ENCODE results near the gene POTEE.
"Not testable (repeated sequence)": the region's sequence is repeated elsewhere in the genome, so short reads cannot be mapped to it uniquely, and the experiment has no call there.

POTEE gene

DNA sequence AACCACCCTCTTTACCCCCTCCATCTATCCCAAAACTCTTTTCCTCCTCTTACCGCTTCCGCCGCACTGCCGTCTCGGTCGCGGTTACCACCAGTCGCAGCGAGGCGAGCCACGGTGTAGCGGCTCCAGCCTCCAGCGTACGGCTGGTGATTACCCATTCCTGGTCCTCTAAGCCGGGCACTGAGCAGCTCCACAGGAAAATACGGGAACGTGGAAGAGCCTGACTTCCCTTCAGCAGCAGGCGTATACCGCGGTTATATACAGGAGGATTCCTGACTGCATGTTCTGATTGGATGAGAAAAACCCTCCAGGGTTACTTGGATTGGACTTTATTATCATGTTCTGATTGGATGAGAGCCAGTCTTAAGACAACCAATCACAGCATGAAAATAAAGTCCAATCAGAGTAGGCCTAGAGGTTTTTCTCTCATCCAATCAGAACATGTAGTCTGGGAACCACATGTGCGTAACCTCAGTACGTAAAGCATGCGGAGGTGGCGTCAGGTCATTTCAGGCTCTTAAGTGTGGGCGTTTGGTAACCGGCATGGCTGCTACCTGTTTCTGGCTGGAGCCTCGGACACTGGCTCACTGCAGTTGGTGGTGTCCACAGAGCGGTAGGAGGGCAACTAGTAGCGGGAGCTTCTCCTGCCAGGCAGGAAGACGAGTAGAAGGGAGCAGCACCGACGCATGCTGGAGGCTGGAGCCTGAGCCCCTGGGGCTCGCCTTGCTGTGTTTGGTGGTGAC is at the start of gene POTEE:
Gene POTEE, plus strand, starts transcription at position 507 of the 743 bp plus-strand sequence. CDS start 8,867 bp downstream, outside the sequence.
- not testable (repeated sequence) for DNase-seq

- DNase-seq = not testable (repeated sequence)
Measured at GRCh38 chr2:131165562-131165961, 43.8 kb upstream of the POTEE start.

- no peak for DNase-seq
Measured at GRCh38 chr2:131168538-131168937, 40.8 kb upstream of the POTEE start.

GRCh38 chr2:131178050-131178449 is 31.3 kb upstream of the POTEE start:
- DNase-seq = not testable (repeated sequence)

GRCh38 chr2:131178721-131179418 is 30.5 kb upstream of the POTEE start:
- not testable (repeated sequence) for DNase-seq

- not testable (repeated sequence) for DNase-seq
Measured at GRCh38 chr2:131181451-131181850, 27.9 kb upstream of the POTEE start.

- not testable (repeated sequence) for DNase-seq
Measured at GRCh38 chr2:131193421-131193820, 15.9 kb upstream of the POTEE start.

GRCh38 chr2:131196186-131196585 is 13.2 kb upstream of the POTEE start:
- DNase-seq = not testable (repeated sequence)

GRCh38 chr2:131201098-131201497 is 8.2 kb upstream of the POTEE start:
- no peak for DNase-seq

DNA sequence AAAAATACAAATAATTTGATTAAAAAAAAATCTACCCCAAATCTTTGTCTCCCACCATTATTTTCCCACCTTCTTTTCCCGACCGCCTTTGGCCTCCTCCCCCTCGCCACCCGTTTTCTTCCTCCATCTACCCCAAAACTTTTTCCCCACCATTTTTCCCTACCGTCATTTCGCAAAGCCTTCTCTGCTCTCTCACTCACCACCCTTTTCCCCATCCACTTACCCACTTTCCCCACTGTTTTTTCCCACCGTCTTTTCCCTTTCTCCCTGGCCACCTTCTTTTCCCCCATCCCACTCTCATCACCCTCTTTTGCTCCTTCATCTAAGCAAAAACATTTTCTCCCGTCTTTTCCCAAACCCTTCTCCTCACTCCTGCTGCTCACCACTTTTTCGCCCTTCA is 1.5 kb upstream of the POTEE start:
- DNase-seq = not testable (repeated sequence)

GRCh38 chr2:131209773-131210104 is 403 bp downstream of the POTEE start:
- not testable (repeated sequence) for DNase-seq

DNA sequence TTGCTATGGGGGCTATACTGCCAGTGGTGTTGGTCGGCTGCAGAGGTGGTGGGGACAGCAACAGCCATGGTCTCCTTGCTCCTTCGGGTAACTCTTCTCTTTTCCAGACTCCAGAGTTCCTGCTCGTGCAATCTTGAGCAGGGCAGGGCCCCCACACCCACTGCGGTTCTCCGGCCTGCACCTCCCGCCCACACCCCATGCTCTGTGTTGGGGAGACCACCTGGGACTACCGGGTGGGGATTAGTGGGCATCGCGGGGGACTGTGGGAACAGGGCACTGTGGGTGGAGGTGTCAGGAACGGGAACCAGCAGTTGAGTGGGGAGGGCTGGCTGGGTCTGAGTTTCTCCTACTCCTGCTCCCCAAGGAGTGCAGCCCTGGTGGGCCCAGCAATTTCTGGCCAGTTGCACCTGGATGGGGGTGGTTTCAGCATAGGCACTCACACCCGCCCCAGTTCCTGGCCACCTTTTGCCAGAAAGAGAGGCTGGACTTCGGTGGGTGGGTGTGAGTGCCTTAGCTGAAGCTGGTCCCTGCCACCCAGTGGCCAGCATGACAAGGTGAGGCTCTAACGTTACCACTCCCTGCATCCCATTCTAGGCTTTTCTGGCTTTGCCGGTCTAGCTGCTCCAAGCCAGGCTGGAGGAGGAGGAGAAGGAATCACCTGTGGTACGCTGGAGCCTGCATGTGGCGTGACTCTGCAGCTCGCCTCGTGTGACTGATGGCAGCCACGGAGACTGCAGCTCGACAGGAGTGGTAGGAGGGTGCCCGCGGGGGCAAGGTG is 1.3 kb downstream of the POTEE start:
- not testable (repeated sequence) for DNase-seq

DNA sequence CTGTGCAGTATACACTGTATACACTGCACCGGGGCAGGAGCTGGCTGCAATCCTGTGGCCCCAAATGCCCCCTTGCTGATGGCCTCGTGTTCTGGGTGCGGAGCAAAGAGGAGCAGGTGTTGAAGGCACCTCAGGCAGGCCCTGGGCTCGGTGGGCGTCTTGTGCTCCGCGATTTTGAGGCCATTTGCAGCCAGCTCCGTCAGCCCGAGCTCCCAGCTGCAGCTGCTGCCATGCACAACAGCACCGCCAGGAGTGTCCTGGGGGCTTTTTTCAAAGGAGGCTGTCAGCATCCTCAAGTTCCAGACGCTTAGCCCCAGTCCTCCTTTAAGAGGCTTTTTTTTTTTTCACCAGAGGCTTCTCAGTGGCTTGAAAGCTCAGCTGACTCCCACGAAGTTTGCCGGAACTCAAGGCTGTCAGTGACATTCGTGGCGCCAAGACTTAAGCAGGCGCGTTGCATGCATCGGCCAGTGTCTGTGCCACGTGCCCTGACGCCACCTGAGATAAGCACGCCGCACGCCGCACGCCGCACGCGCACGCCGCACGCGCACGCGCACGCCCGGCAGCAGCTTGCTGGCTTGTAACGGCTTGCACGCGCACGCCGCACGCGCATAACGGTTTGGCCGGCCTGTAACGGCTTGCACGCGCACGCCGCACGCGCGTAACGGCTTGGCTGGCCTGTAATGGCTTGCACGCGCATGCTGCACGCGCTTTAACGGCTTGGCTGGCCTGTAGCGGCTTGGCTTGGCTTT is 8.1 kb downstream of the POTEE start:
- not testable (repeated sequence) for DNase-seq

- not testable (repeated sequence) for DNase-seq
Measured at GRCh38 chr2:131235543-131236449, 26.5 kb downstream of the POTEE start.
